Upper lobe of left lung (tissue), 6 donors: Measurements from ENCODE around the gene FAM110D. TPM values are rescaled to one million over a fixed set of nuclear protein-coding genes. Genes with fewer than 3 reads are reported as not detected.
A peak's percentile ranks its signal among the peaks of the same experiment; 100 is the strongest.

ENCODE experiments used
- ATAC-seq, 2 donors: fragments of 200-7000 bp; cut with Tn5 transposase; one replicate each; pipeline ENCODE4 v1.9.1; 2022; ENCODE audit warnings: mild to moderate bottlenecking in 2 of 2, moderate library complexity in 2 of 2; ENCODE audit not compliant: low FRiP score in 2 of 2
- DNase-seq, 2 donors: peaks; one replicate each; pipeline ENCODE4 v3.0.0-alpha.2; 2019 to 2020
- H3K27ac ChIP-seq, 4 donors: fragments of 200-600 bp; sonication (generic); one replicate each; pipeline ENCODE4 v1.5.1; 2016 to 2019
- H3K27me3 ChIP-seq, 4 donors: fragments of 200-600 bp; sonication (generic); one replicate each; pipeline ENCODE4 v1.5.1; 2017 to 2019
- H3K36me3 ChIP-seq, 4 donors: fragments of 200-600 bp; sonication (generic); one replicate each; pipeline ENCODE4 v1.5.1; 2016 to 2019
- H3K4me1 ChIP-seq, 4 donors: fragments of 200-600 bp; sonication (generic); one replicate each; pipeline ENCODE4 v1.5.1; 2018 to 2019
- H3K4me3 ChIP-seq, 4 donors: fragments of 200-600 bp; sonication (generic); one replicate each; pipeline ENCODE4 v1.5.1; 2017 to 2019; ENCODE audit warnings: mild to moderate bottlenecking in 2 of 4, moderate library complexity in 1 of 4
- H3K9me3 ChIP-seq, 4 donors: fragments of 200-600 bp; sonication (generic); one replicate each; pipeline ENCODE4 v1.5.1; 2018 to 2019
- CTCF ChIP-seq, 6 experiments: fragments of 450-650 bp in 4 of 6; fragments of 200-600 bp in 2 of 6; sonication (generic) in 2 of 6; IDR thresholded peaks; one replicate each; pipeline ENCODE4 v1.5.1; 2016 to 2019; ENCODE audit warnings: antibody characterized with exemption in 6 of 6
- EP300 ChIP-seq, 4 donors: sonication (generic); formaldehyde crosslinking; IDR thresholded peaks; one replicate each; pipeline ENCODE4 v1.5.1; 2017; ENCODE audit warnings: antibody characterized with exemption in 4 of 4, control low read depth in 2 of 4
- POLR2A ChIP-seq, 4 donors: fragments of 450-650 bp; IDR thresholded peaks; one replicate each; pipeline ENCODE4 v1.5.1; 2016 to 2017; ENCODE audit warnings: antibody characterized with exemption in 4 of 4, mild to moderate bottlenecking in 2 of 4
- POLR2AphosphoS5 ChIP-seq, 2 donors: sonication (generic); formaldehyde crosslinking; IDR thresholded peaks; one replicate each; pipeline ENCODE4 v1.5.1; 2017; ENCODE audit warnings: antibody characterized with exemption in 2 of 2
- WGBS, 2 donors: methylation state at CpG; one replicate each; pipeline ENCODE4 v1.1.5; 2017 to 2018; 5-methylcytosine and 5-hydroxymethylcytosine counted together
- total RNA-seq, 6 donors: library from RNA; depleted of rRNA in 4 of 6; stranded (reverse); fragments of >200 nt in 4 of 6; gene quantifications; one replicate each; pipeline versions ENCODE4 v1.1.0 to v1.2.1, GENCODE V29; 2016 to 2021
- donor health status: DM: no; HTN: no; CAD: no; lungs with moderate emphysema.
- donor health status: DM: no; HTN: yes; CAD: no; lungs with severe emphysema.

FAM110D gene
- total RNA-seq, 6 donors from 2014 or later = 1.0 to 6.7 (median 4.7) TPM

DNA sequence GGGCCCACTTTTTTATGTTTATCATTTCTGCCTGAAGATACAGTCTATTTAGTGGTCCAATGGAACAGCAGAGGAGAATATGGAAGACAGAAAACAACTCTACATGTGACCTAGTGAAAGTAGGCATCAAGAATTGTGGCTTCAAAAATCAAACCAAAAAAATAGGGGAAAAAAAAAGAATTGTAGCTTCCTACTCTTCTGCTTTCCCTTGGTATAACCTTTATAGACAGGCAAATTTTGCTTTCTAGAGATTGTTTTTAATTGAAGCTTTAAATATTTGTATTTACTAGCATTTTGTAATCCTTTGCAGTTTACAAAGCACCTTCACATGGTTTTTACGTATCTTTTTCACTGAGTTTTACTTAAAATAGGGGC lies 32.9 kb upstream of the FAM110D start:
- DNase-seq (no peak), ATAC-seq (no peak)
- H3K4me3 ChIP-seq = no peak overlapping the region
- peak overlapping the region; percentile 28 to 85 (median 70) for H3K27ac ChIP-seq
- no peaks in the 10 kb centered on the region for H3K36me3 ChIP-seq
- 40 to 44% methylated on average over 1 of the region's 1 CpG for WGBS, 2 donors
- H3K9me3 ChIP-seq = no peaks in the 10 kb centered on the region
- no peak for TF ChIP-seq CTCF (IDR thresholded peaks at IDR 0.05)
- TF ChIP-seq POLR2AphosphoS5 (IDR thresholded peaks at IDR 0.05) = no peak
- no peak for TF ChIP-seq EP300 (IDR thresholded peaks at IDR 0.05)
- TF ChIP-seq POLR2A (IDR thresholded peaks at IDR 0.05) = no peak
- peaks cover 38 to 64% (median 49%) of the 10 kb centered on the region in 4 donors for H3K4me1 ChIP-seq
- no peaks in the 10 kb centered on the region for H3K27me3 ChIP-seq

DNA sequence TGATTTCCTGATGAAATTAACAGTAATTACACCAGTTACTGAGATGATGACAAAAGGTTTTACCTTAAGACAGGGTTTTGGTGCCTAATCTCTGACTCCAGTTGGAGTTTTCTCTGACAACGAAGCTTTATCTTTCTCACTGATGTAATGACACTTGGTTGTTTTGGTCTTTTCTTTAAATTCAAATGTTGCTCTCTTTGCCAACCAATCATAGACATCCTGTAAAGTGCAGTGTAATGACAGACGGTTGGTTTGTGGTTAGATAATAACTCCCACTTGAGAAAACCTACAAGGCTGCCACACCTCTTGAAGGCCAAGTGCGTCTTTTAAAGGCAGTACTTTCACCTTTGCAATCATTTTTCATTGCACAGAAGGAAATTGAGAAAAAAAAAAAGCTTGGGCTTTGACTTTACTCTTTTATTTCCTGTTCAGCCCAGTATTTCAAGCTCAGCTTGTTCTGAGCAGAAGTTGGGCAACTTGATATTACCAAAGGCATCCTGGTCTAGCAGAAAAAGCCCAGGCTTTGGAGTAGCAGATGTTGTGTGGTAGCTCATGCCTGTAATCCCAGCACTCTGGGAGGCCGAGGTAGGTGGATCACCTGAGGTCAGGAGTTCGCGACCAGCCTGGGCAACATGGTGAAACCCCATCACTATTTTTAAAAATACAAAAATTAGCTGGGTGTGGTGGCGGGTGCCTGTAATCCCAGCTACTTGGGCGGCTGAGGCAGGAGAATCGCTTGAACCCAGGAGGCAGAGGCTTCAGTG lies 32.4 kb upstream of the FAM110D start:
- peak overlapping the region in 1 of 4 donors; percentile 2 for H3K4me3 ChIP-seq
- WGBS, 2 donors = 31 to 48% methylated on average over 8 to 9 of the region's 9 CpGs
- DNase-seq (peak in 1 of 2 donors; percentile 69), ATAC-seq (peak; percentile 85 to 89)
- H3K36me3 ChIP-seq = no peaks in the 10 kb centered on the region
- TF ChIP-seq EP300 (IDR thresholded peaks at IDR 0.05) (peak in 1 of 4 donors; percentile 46), POLR2A (IDR thresholded peaks at IDR 0.05) (peak in 1 of 4 donors; percentile 25), POLR2AphosphoS5 (IDR thresholded peaks at IDR 0.05) (peak in 1 of 2 donors; percentile 48), CTCF (IDR thresholded peaks at IDR 0.05) (no peak)
- H3K27ac ChIP-seq = peak overlapping the region; percentile 28 to 85 (median 70)
- peaks cover 38 to 60% (median 46%) of the 10 kb centered on the region in 4 donors for H3K4me1 ChIP-seq
- no peaks in the 10 kb centered on the region for H3K9me3 ChIP-seq
- H3K27me3 ChIP-seq = no peaks in the 10 kb centered on the region

- no peaks in the 10 kb centered on the region for H3K27me3 ChIP-seq
- ATAC-seq (peak in 1 of 2 donors; percentile 36), DNase-seq (peak in 1 of 2 donors; percentile 41)
- no peak for TF ChIP-seq POLR2A (IDR thresholded peaks at IDR 0.05)
- no peak for TF ChIP-seq EP300 (IDR thresholded peaks at IDR 0.05)
- no peak for TF ChIP-seq POLR2AphosphoS5 (IDR thresholded peaks at IDR 0.05)
- no peak for TF ChIP-seq CTCF (IDR thresholded peaks at IDR 0.05)
- H3K4me1 ChIP-seq = peaks cover 32 to 50% (median 37%) of the 10 kb centered on the region in 4 donors
- H3K4me3 ChIP-seq = peak overlapping the region in 2 of 4 donors; percentile 1 to 2
- 27 to 35% methylated on average over 13 of the region's 13 CpGs for WGBS, 2 donors
- H3K27ac ChIP-seq = peak overlapping the region; percentile 28 to 85 (median 70)
- H3K9me3 ChIP-seq = no peaks in the 10 kb centered on the region
- H3K36me3 ChIP-seq = no peaks in the 10 kb centered on the region
Observed at GRCh38 chr1:26127235-26128163, 31.4 kb upstream of the FAM110D start.

- no peaks in the 10 kb centered on the region for H3K9me3 ChIP-seq
- peaks cover 18 to 29% (median 25%) of the 10 kb centered on the region in 4 donors for H3K4me1 ChIP-seq
- H3K36me3 ChIP-seq = no peaks in the 10 kb centered on the region
- TF ChIP-seq EP300 (IDR thresholded peaks at IDR 0.05) (no peak), POLR2AphosphoS5 (IDR thresholded peaks at IDR 0.05) (no peak), POLR2A (IDR thresholded peaks at IDR 0.05) (no peak), CTCF (IDR thresholded peaks at IDR 0.05) (no peak)
- DNase-seq (no peak), ATAC-seq (no peak)
- WGBS, 2 donors = 92 to 96% methylated on average over 4 of the region's 4 CpGs
- no peaks in the 10 kb centered on the region for H3K27me3 ChIP-seq
- no peak overlapping the region for H3K27ac ChIP-seq
- H3K4me3 ChIP-seq = no peak overlapping the region
Observed at GRCh38 chr1:26129778-26130177, 29.1 kb upstream of the FAM110D start.
